T-helper 22 cell (primary cell): ENCODE measurements around the gene ZBTB42.

ENCODE experiments used
- DNase-seq: peaks from one replicate; pipeline ENCODE4 v3.0.0-alpha.2; 2020; ENCODE audit warnings: low read depth

Gene ZBTB42

GRCh38 chr14:104843442-104844305 is 42.8 kb downstream of the ZBTB42 start:
- no peak for DNase-seq

GRCh38 chr14:104844306-104845032 is 43.6 kb downstream of the ZBTB42 start:
- DNase-seq, result no peak

GRCh38 chr14:104845033-104845666 is 44.2 kb downstream of the ZBTB42 start:
- no peak for DNase-seq

GRCh38 chr14:104845834-104846441 is 45.0 kb downstream of the ZBTB42 start:
- no peak for DNase-seq

- DNase-seq, result no peak
Observed at GRCh38 chr14:104852280-104852663, 51.4 kb downstream of the ZBTB42 start.
